NT2/D1 (cell line): ENCODE data around the gene PDGFC.

ENCODE experiments used
- DNase-seq: peaks from one replicate; pipeline ENCODE4 v3.0.0-alpha.2; 2011; ENCODE audit warnings: low read depth, low spot score
- H3K27me3 ChIP-seq: 2 replicates; pipeline ENCODE4 v1.6.0; 2011; ENCODE audit warnings: mild to moderate bottlenecking; ENCODE audit not compliant: insufficient read length, insufficient read depth
- H3K36me3 ChIP-seq: 2 replicates; pipeline ENCODE4 v1.6.1; 2011; ENCODE audit warnings: mild to moderate bottlenecking, low read length, mixed read lengths; ENCODE audit not compliant: insufficient read depth, insufficient read length
- H3K4me1 ChIP-seq: 2 replicates; pipeline ENCODE4 v1.5.1; 2011; ENCODE audit not compliant: insufficient read depth, insufficient read length
- H3K4me3 ChIP-seq: 2 replicates; pipeline ENCODE4 v1.5.1; 2011; ENCODE audit warnings: low read depth; ENCODE audit not compliant: insufficient read length
- H3K9ac ChIP-seq: 2 replicates; pipeline ENCODE4 v1.6.0; 2011; ENCODE audit warnings: low read depth; ENCODE audit not compliant: insufficient read length
- H3K9me3 ChIP-seq: 2 replicates; pipeline ENCODE4 v1.5.1; 2011; ENCODE audit warnings: mild to moderate bottlenecking, low read length; ENCODE audit not compliant: insufficient read depth
- SUZ12 ChIP-seq: IDR thresholded peaks from 2 replicates; pipeline ENCODE4 v1.6.1; 2011; ENCODE audit not compliant: insufficient read length, insufficient read depth; ENCODE audit errors: extremely low read depth
- YY1 ChIP-seq: IDR thresholded peaks from 2 replicates; pipeline ENCODE4 v1.6.1; 2011; ENCODE audit not compliant: insufficient read length, insufficient read depth
- ZNF274 ChIP-seq: IDR thresholded peaks from 2 replicates; pipeline ENCODE4 v1.6.1; 2011; ENCODE audit warnings: mild to moderate bottlenecking, low read depth, low read length

The PDGFC gene

DNA sequence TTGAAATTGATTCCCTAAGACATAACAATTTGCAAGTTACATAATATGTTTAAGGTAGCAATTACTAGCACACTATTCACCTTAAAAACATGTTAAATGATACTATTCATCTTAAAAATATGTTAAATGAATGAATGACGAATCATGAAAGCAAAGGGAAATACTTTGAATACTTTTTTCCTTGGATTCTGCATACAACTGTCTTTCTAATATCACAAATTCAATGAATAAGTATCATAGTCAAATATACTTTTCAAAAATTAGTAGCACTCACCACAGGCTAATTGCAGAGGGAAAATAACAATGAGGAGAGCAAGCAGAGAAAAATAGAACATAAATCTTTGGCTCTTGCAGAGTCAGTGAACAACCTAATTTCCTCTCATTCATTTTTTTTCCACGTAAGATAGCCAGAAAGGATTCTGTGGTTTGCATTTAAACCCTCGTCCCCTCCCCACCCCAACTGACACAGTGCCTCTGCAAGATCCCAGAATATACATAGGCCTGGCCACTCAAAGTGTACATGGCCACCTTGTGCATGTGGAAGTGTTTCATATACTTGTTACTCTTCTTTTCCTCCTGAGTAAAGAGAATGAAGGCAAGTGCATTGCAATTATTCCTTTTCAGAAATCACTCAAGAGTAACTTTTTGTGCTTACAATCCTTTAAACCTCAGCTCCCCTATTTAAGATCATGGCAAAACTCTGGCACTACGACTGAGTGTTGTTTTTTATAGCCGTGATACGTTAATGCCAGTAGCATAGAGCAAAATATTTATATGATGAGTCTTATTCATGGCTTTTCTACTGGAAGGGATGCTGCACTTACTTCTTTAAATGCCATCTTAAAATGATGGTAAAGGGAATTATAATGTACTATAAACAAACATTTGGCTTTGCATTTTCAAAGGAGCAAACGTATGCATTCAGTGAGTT lies 236.4 kb downstream of the PDGFC start:
- Histone ChIP-seq H3K9ac (no peak overlapping the region), H3K36me3 (no peaks in the 10 kb centered on the region), H3K4me3 (no peak overlapping the region), H3K9me3 (peaks cover 22% of the 10 kb centered on the region; the same call in 1 of the 2 replicates), H3K27me3 (no peaks in the 10 kb centered on the region), H3K4me1 (no peaks in the 10 kb centered on the region)
- DNase-seq = no peak
- TF ChIP-seq SUZ12 (no peak), ZNF274 (no peak), YY1 (no peak)

DNA sequence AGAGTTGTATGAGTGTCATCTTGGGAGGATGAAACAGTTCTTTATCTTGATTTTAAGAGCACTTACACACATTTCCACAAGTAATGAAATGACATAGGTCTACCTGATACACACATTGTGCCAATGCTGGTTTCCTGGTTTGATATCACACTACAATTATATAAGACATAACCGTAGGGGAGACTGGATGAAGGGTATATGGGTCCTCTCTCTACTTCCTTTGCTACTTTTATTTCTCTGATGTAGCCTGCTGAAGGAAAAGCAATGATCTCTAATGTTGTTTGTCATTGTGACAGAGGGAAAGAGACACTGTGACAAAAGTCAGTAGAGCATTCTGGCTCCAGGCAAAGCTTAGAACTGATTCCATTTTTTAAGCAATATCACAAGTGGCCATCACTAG lies 238.0 kb downstream of the PDGFC start:
- TF ChIP-seq ZNF274 = no peak
- no peak for TF ChIP-seq SUZ12
- TF ChIP-seq YY1 = no peak
- Histone ChIP-seq H3K36me3 (no peaks in the 10 kb centered on the region), H3K27me3 (no peaks in the 10 kb centered on the region), H3K9me3 (peaks cover 22% of the 10 kb centered on the region; the same call in 1 of the 2 replicates), H3K9ac (no peak overlapping the region), H3K4me1 (no peaks in the 10 kb centered on the region), H3K4me3 (no peak overlapping the region)
- no peak for DNase-seq

DNA sequence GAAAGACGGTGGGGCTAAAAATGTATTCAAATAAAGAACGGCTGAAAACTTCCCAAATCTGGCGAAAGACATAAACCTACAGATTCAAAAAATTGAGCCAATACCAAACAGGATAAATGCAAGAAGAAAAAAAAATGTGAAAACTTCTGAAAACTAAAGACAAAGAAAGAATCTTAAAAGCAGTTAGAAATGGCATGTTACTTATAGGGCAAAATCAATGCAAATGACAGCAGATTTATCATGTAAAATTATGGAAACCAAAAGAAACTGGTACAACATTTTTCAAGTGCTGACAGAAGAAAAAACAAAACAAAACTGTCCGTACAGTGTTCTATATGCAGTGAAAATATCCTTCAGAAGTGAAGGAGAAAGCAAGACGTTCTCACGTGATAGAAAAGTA lies 239.0 kb downstream of the PDGFC start:
- Histone ChIP-seq H3K36me3 (no peaks in the 10 kb centered on the region), H3K9me3 (peaks cover 22% of the 10 kb centered on the region; the same call in 1 of the 2 replicates), H3K9ac (no peak overlapping the region), H3K27me3 (no peaks in the 10 kb centered on the region), H3K4me3 (no peak overlapping the region), H3K4me1 (no peaks in the 10 kb centered on the region)
- DNase-seq = no peak
- TF ChIP-seq YY1 = no peak
- no peak for TF ChIP-seq SUZ12
- TF ChIP-seq ZNF274 = no peak

DNA sequence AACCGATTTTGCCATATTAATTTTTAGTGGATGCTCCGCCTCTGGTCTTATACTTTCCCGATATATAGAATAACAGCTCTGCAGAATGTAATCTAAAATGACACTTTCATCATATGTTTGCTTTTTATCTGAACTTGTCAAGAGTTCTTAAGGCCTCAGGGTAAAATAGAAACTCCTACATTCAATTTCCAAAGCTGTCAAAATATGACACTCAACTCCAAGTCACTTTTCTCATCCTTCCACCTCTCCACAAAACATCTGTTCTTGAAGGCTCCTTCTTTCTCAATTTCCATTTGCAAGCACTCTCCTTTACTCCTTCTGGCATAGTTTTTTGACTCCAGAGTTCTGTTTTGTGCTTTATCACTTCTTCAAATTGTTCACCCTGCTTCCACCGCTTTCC lies 242.2 kb downstream of the PDGFC start:
- H3K36me3 ChIP-seq = no peaks in the 10 kb centered on the region
- no peaks in the 10 kb centered on the region for H3K4me1 ChIP-seq
- DNase-seq = no peak
- H3K4me3 ChIP-seq = no peak overlapping the region
- H3K27me3 ChIP-seq = no peaks in the 10 kb centered on the region
- TF ChIP-seq SUZ12 = no peak
- no peak for TF ChIP-seq ZNF274
- no peak for TF ChIP-seq YY1
- peaks cover 22% of the 10 kb centered on the region; the same call in 1 of the 2 replicates for H3K9me3 ChIP-seq
- H3K9ac ChIP-seq = no peak overlapping the region

DNA sequence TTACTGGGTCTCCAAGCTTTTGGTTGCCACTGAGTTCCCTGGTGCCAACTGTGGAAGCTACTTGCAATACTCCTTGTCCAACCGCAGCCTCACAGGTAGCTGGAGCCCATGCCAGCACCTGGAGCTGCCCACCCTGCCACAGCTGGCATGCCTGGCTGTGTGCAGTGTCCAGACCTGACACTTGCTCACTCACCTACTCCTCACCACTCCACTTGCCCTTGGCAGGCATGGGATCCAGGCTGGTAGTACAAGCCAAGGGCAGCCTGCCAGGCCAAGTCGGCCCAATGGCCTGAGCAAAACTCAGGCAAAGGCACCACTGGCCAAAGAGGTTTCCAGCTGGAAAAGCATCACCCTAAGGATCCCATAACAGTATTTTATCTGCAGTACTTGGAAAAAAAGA lies 246.3 kb downstream of the PDGFC start:
- Histone ChIP-seq H3K4me3 (no peak overlapping the region), H3K27me3 (no peaks in the 10 kb centered on the region), H3K9me3 (no peaks in the 10 kb centered on the region; the same call in 1 of the 2 replicates), H3K36me3 (no peaks in the 10 kb centered on the region), H3K4me1 (no peaks in the 10 kb centered on the region), H3K9ac (no peak overlapping the region)
- DNase-seq = no peak
- TF ChIP-seq SUZ12 (no peak), YY1 (no peak), ZNF274 (no peak)

DNA sequence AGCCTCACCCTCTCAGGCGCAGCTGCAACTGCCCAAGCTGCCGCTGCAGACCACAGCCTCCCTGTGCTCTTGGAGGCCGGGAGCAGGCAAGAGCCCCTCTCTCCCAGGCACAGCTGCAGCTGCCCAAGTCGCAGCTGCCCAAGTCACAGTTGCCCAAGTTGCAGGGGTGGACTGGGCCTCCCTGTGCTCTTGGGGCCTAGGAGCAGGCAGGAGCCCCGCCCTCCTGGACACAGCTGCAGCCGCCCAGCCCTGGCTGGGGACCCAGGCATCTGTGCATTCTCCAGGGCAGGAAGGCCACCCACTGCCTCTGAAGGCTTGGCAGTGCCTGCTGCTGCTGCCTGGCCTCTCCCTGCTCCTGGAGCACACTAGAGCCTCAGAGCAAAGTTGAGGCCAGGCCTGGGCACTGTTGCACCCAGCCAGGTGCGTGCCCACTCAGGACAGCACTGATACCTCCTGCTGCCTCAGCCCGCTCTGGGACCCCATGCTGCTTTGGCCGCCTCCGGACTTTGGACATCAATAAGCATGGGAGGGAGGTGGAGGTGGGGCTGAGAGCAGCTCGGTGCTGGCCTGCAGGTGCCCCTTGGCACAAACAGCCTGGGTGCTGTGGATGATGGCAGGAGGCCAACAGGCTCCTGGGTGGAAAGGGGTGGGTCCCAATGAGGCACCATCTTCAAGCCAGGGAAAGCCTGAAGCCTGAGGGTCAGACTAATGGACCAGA lies 247.5 kb downstream of the PDGFC start:
- Histone ChIP-seq H3K36me3 (no peaks in the 10 kb centered on the region), H3K27me3 (no peaks in the 10 kb centered on the region), H3K4me3 (no peak overlapping the region), H3K9me3 (no peaks in the 10 kb centered on the region; the same call in 1 of the 2 replicates), H3K4me1 (no peaks in the 10 kb centered on the region), H3K9ac (no peak overlapping the region)
- DNase-seq = no peak
- no peak for TF ChIP-seq YY1
- no peak for TF ChIP-seq SUZ12
- TF ChIP-seq ZNF274 = no peak

DNA sequence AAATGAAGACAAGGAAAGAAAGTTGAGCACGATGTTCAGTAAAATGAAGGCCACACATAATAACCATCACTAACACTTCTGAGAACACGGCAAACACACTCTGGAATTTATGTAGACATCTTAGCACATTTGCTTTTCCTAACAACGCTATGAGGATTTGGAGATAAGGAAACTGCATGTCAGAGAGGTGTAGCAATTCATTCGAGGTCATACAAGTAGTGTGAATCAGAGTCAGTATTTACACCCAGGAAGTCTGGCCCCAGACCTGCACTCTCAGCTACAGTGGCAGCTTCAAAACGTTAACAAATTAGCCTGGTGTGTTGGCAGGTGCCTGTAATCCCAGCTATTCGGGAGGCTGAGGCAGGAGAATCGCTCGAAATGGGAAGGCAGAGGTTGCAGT lies 253.4 kb downstream of the PDGFC start:
- Histone ChIP-seq H3K36me3 (no peaks in the 10 kb centered on the region), H3K4me3 (no peak overlapping the region), H3K9me3 (no peaks in the 10 kb centered on the region), H3K27me3 (no peaks in the 10 kb centered on the region), H3K9ac (no peak overlapping the region), H3K4me1 (no peaks in the 10 kb centered on the region)
- no peak for DNase-seq
- TF ChIP-seq ZNF274 (no peak), SUZ12 (no peak), YY1 (no peak)
